Ammon's horn (tissue), 1 donor: ENCODE results near the gene FILIP1L.

Experiments used
- DNase-seq: peaks from one replicate; pipeline ENCODE4 v3.0.0-alpha.2; 2016; ENCODE audit warnings: low spot score

Gene FILIP1L

GRCh38 chr3:100114413-100115030, at the start of gene FILIP1L:
FILIP1L (minus strand) TSS chr3:100114501.
- DNase-seq, result no peak

GRCh38 chr3:100163787-100164186, 49.5 kb upstream of the FILIP1L start:
- no peak for DNase-seq

- DNase-seq, result no peak
These were observed 46.2 kb upstream of the FILIP1L start for GRCh38 chr3:100160521-100160920.

GRCh38 chr3:100159331-100160153, 45.2 kb upstream of the FILIP1L start:
- DNase-seq, result no peak

- no peak for DNase-seq
These were observed 44.6 kb upstream of the FILIP1L start for GRCh38 chr3:100158918-100159330.

- DNase-seq, result no peak
These were observed 43.4 kb upstream of the FILIP1L start for GRCh38 chr3:100157685-100158084.

GRCh38 chr3:100155590-100155989, 41.3 kb upstream of the FILIP1L start:
- no peak for DNase-seq

GRCh38 chr3:100155128-100155527, 40.8 kb upstream of the FILIP1L start:
- DNase-seq, result no peak

GRCh38 chr3:100154171-100154570, 39.9 kb upstream of the FILIP1L start:
- DNase-seq, result no peak

GRCh38 chr3:100151024-100151707, 36.9 kb upstream of the FILIP1L start:
- DNase-seq, result no peak

- DNase-seq, result no peak
These were observed 36.2 kb upstream of the FILIP1L start for GRCh38 chr3:100150473-100150872.

- DNase-seq, result no peak
These were observed 35.6 kb upstream of the FILIP1L start for GRCh38 chr3:100149713-100150415.

- no peak for DNase-seq
These were observed 34.8 kb upstream of the FILIP1L start for GRCh38 chr3:100149130-100149529.

GRCh38 chr3:100144255-100144866, 30.1 kb upstream of the FILIP1L start:
- no peak for DNase-seq

- no peak for DNase-seq
These were observed 27.3 kb upstream of the FILIP1L start for GRCh38 chr3:100141586-100141985.

GRCh38 chr3:100140976-100141375, 26.7 kb upstream of the FILIP1L start:
- DNase-seq, result no peak

GRCh38 chr3:100136921-100137320, 22.6 kb upstream of the FILIP1L start:
- DNase-seq, result no peak

GRCh38 chr3:100131241-100131640, 16.9 kb upstream of the FILIP1L start:
- no peak for DNase-seq

- no peak for DNase-seq
These were observed 15.6 kb upstream of the FILIP1L start for GRCh38 chr3:100129941-100130340.

GRCh38 chr3:100128565-100128964, 14.3 kb upstream of the FILIP1L start:
- no peak for DNase-seq

- DNase-seq, result no peak
These were observed 13.5 kb upstream of the FILIP1L start for GRCh38 chr3:100127792-100128191.
